Measurements from ENCODE around the gene SERPINF2. TPM values are rescaled to one million over a fixed set of nuclear protein-coding genes. Genes with fewer than 3 reads are reported as not detected.
"Not testable (repeated sequence)": the region's sequence is repeated elsewhere in the genome, so short reads cannot be mapped to it uniquely, and the experiment has no call there.

The SERPINF2 gene
- total and polyA plus RNA-seq, 2 experiments from 2014 or later: 0.08 TPM; not detected in 1

- H3K4me2 ChIP-seq (ENCODE audit: unreplicated experiment): no peak overlapping the region
- in situ Hi-C loops (cut with MboI): no loop called here
- H3K9me3 ChIP-seq (ENCODE audit: low read depth): no peaks in the 10 kb centered on the region
- H2AFZ ChIP-seq: no peak overlapping the region
- H3K4me1 ChIP-seq (ENCODE audit: insufficient read depth): no peaks in the 10 kb centered on the region
- TF ChIP-seq EZH2phosphoT487 (IDR thresholded peaks at IDR 0.05; ENCODE audit: insufficient read depth, low read depth) (no peak), EZH2 (IDR thresholded peaks at IDR 0.05; ENCODE audit: insufficient read depth, poor library complexity, severe bottlenecking) (no peak)
- DNase-seq: no peak
- H3K36me3 ChIP-seq (ENCODE audit: low read depth): no peaks in the 10 kb centered on the region
- no peaks in the 10 kb centered on the region for H3K27me3 ChIP-seq (replicated peaks; ENCODE audit: insufficient read depth)
- H4K20me1 ChIP-seq (ENCODE audit: insufficient read depth): no peaks in the 10 kb centered on the region
- no peaks in the 10 kb centered on the region for H3K79me2 ChIP-seq (ENCODE audit: insufficient read depth)
- H3K27ac ChIP-seq: no peak overlapping the region
- H3F3A ChIP-seq (ENCODE audit: insufficient read depth): peaks cover 7% of the 10 kb centered on the region; the same call in 1 of the 2 replicates
- 77 to 81% methylated on average over 4 of the region's 4 CpGs for WGBS, 2 experiments (ENCODE audit: low coverage in 1 of 2, low lambda C conversion rate in 2 of 2, missing lambda C conversion rate in 2 of 2)
- no peak overlapping the region for H3K4me3 ChIP-seq
- no peak overlapping the region for H3K9ac ChIP-seq
- no peaks in the 10 kb centered on the region for H3K9me2 ChIP-seq (ENCODE audit: insufficient read depth)
Observed at GRCh38 chr17:1703063-1703462, 39.6 kb upstream of the SERPINF2 start.

- no peaks in the 10 kb centered on the region for H4K20me1 ChIP-seq (ENCODE audit: insufficient read depth)
- no peak for TF ChIP-seq EZH2phosphoT487 (IDR thresholded peaks at IDR 0.05; ENCODE audit: insufficient read depth, low read depth)
- TF ChIP-seq EZH2 (IDR thresholded peaks at IDR 0.05; ENCODE audit: insufficient read depth, poor library complexity, severe bottlenecking): no peak
- no peak for DNase-seq
- H2AFZ ChIP-seq: no peak overlapping the region
- no peak overlapping the region for H3K9ac ChIP-seq
- no peaks in the 10 kb centered on the region for H3K4me1 ChIP-seq (ENCODE audit: insufficient read depth)
- H3K4me3 ChIP-seq: no peak overlapping the region
- no peaks in the 10 kb centered on the region for H3K36me3 ChIP-seq (ENCODE audit: low read depth)
- 92 to 93% methylated on average over 7 of the region's 7 CpGs for WGBS, 2 experiments (ENCODE audit: low coverage in 1 of 2, low lambda C conversion rate in 2 of 2, missing lambda C conversion rate in 2 of 2)
- in situ Hi-C loops (cut with MboI): no loop called here
- H3K4me2 ChIP-seq (ENCODE audit: unreplicated experiment): no peak overlapping the region
- no peaks in the 10 kb centered on the region for H3K9me2 ChIP-seq (ENCODE audit: insufficient read depth)
- H3K79me2 ChIP-seq (ENCODE audit: insufficient read depth): no peaks in the 10 kb centered on the region
- peaks cover 7% of the 10 kb centered on the region; the same call in 1 of the 2 replicates for H3F3A ChIP-seq (ENCODE audit: insufficient read depth)
- H3K9me3 ChIP-seq (ENCODE audit: low read depth): no peaks in the 10 kb centered on the region
- H3K27ac ChIP-seq: no peak overlapping the region
- H3K27me3 ChIP-seq (replicated peaks; ENCODE audit: insufficient read depth): no peaks in the 10 kb centered on the region
Observed at GRCh38 chr17:1705004-1705403, 37.7 kb upstream of the SERPINF2 start.

DNA sequence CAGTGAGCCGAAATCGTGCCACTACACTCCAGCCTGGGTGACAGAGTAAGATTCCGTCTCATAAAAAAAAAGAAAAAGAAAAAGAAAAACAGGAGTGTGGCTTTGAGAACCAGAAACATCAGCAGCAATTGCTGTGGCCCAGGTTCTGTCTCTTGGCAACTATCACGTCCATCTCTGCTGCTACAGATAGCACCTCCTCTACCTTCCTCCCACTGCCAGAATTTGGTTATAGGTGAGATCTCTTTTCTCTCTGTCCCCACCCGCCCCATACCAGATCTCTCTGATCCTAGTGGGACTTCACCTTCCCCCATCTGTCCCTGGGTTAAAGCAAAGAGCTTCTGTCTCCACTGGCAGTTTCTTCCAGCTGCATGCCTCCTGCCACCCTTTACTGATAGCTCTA lies 35.6 kb upstream of the SERPINF2 start:
- Histone ChIP-seq H2AFZ (no peak overlapping the region), H3F3A (ENCODE audit: insufficient read depth) (peaks cover 18% of the 10 kb centered on the region), H4K20me1 (ENCODE audit: insufficient read depth) (0 out of 2 replicates have a peak, but pooled peaks cover under 1% of the 10 kb centered on the region), H3K27me3 (replicated peaks; ENCODE audit: insufficient read depth) (no peaks in the 10 kb centered on the region), H3K4me1 (ENCODE audit: insufficient read depth) (peaks cover 15% of the 10 kb centered on the region), H3K79me2 (ENCODE audit: insufficient read depth) (peaks cover 10% of the 10 kb centered on the region), H3K27ac (no peak overlapping the region), H3K9me2 (ENCODE audit: insufficient read depth) (no peaks in the 10 kb centered on the region), H3K36me3 (ENCODE audit: low read depth) (peaks cover 7% of the 10 kb centered on the region), H3K4me3 (no peak overlapping the region), H3K9me3 (ENCODE audit: low read depth) (no peaks in the 10 kb centered on the region), H3K9ac (no peak overlapping the region), H3K4me2 (ENCODE audit: unreplicated experiment) (no peak overlapping the region)
- in situ Hi-C loops (cut with MboI): no loop called here
- WGBS, 2 experiments (ENCODE audit: low coverage in 1 of 2, low lambda C conversion rate in 2 of 2, missing lambda C conversion rate in 2 of 2): 87 to 89% methylated on average over 5 of the region's 5 CpGs
- TF ChIP-seq EZH2phosphoT487 (IDR thresholded peaks at IDR 0.05; ENCODE audit: insufficient read depth, low read depth) (no peak), EZH2 (IDR thresholded peaks at IDR 0.05; ENCODE audit: insufficient read depth, poor library complexity, severe bottlenecking) (no peak)
- no peak for DNase-seq

DNA sequence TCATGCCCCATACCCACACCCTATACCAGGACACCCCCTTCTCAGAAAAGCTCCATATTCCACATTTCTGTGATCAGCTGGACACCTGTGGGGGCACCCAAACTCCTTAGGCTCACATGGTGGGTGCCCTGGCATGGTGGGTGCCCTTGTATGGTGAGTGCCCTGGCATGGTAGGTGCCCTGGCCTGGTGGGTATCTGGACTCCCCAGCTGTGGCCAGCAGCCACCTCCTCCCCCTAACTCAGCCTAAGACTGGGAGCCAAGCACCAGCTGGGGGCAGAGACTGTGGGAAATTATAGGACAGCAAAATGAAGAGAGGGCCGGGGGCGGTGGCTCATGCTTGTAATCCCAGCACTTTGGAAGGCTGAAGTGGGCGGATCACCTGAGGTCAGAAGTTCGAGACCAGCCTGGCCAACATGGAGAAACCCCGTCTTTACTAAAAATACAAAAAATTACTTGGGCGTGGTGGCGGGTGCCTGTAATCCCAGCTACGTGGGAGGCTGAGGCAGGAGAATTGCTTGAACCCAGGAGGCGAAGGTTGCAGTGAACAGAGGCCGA lies 33.8 kb upstream of the SERPINF2 start:
- DNase-seq; H3K9me2 ChIP-seq (ENCODE audit: insufficient read depth); H3K9ac ChIP-seq; H3K27ac ChIP-seq; in situ Hi-C loops (cut with MboI); H3K4me3 ChIP-seq; H3K27me3 ChIP-seq (replicated peaks; ENCODE audit: insufficient read depth); H2AFZ ChIP-seq; H3K9me3 ChIP-seq (ENCODE audit: low read depth); H3K4me2 ChIP-seq (ENCODE audit: unreplicated experiment): not testable (repeated sequence)
- WGBS, 2 experiments (ENCODE audit: low coverage in 1 of 2, low lambda C conversion rate in 2 of 2, missing lambda C conversion rate in 2 of 2): 87 to 89% methylated on average over 10 of the region's 10 CpGs
- H3K4me1 ChIP-seq (ENCODE audit: insufficient read depth): peaks cover 32% of the 10 kb centered on the region
- H4K20me1 ChIP-seq (ENCODE audit: insufficient read depth): peaks cover 17% of the 10 kb centered on the region; the same call in 1 of the 2 replicates
- H3F3A ChIP-seq (ENCODE audit: insufficient read depth): peaks cover 35% of the 10 kb centered on the region
- peaks cover 25% of the 10 kb centered on the region for H3K36me3 ChIP-seq (ENCODE audit: low read depth)
- peaks cover 27% of the 10 kb centered on the region for H3K79me2 ChIP-seq (ENCODE audit: insufficient read depth)
